ENCODE measurements around the gene ACADS.

ACADS gene

DNA sequence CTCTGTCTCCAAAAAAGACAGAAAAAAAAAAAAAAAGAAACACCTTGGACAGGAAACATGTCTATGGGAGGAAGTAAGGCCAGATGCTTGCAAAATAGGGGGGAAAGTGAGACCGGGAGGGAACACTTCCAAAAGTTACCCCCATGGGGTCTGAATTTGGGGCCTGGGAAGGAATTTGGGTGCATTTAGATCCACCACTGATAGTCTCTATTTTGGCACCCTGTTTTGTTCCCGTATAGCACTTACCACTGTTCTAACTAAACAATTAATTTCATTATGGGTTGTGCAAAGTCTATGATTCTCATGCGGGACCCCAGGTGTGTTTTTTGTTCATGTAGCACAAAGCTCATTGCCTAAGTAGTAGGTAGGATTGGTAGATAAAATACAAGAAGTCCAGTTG is 40.1 kb upstream of the ACADS start:
- Histone ChIP-seq H3K27ac (no peak overlapping the region), H3K36me3 (replicated peaks) (no peaks in the 10 kb centered on the region)

DNA sequence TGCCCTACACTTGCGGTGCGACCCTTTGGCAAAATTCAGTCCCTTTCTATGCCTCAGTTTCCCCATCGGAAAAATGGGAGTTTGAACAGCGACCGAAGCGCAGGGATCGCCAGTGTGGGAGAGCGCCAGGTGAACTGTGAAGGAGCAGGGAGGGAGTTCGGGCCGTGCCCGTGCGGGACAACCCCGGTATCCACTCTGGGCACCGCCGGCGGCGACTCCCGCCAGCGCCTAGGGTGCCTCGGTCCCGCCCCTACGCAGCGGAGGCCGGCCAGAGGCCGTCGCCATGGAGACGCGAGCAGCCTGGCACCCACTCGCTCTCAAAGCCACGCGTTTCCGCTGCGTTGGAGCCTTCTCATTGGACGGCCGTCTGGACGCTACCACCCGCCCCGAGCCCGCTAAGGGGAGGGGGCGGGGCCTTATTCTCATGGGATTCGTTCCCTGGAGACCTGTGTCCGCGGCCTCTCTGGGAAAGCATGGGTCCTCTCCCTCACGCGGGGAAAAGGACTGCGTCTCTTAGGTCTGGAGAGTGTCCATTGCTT is 39.4 kb upstream of the ACADS start:
- DNase-seq, result peak; percentile 95
- peak overlapping the region; percentile 82 for H3K4me3 ChIP-seq (ENCODE audit: low read depth, low read length)
- peak overlapping the region; percentile 98 for H3K27ac ChIP-seq
- H3K27me3 ChIP-seq (replicated peaks), result no peaks in the 10 kb centered on the region
- in situ Hi-C loops (cut with HindIII; ENCODE audit: low pct_ligation_motif_present, low sequenced_read_pairs), result no loop called here
- no peaks in the 10 kb centered on the region for H3K36me3 ChIP-seq (replicated peaks)
- TF ChIP-seq, protein P1, sequence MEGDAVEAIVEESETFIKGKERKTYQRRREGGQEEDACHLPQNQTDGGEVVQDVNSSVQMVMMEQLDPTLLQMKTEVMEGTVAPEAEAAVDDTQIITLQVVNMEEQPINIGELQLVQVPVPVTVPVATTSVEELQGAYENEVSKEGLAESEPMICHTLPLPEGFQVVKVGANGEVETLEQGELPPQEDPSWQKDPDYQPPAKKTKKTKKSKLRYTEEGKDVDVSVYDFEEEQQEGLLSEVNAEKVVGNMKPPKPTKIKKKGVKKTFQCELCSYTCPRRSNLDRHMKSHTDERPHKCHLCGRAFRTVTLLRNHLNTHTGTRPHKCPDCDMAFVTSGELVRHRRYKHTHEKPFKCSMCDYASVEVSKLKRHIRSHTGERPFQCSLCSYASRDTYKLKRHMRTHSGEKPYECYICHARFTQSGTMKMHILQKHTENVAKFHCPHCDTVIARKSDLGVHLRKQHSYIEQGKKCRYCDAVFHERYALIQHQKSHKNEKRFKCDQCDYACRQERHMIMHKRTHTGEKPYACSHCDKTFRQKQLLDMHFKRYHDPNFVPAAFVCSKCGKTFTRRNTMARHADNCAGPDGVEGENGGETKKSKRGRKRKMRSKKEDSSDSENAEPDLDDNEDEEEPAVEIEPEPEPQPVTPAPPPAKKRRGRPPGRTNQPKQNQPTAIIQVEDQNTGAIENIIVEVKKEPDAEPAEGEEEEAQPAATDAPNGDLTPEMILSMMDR (IDR thresholded peaks at IDR 0.05; ENCODE audit: low read depth, low read length, missing control alignments), result no peak

More for the DNA sequence above, 40.1 kb upstream of the ACADS start:
- TF ChIP-seq, protein P1 (IDR thresholded peaks at IDR 0.05; ENCODE audit: low read depth, low read length, missing control alignments), result no peak
- no peak overlapping the region for H3K4me3 ChIP-seq (ENCODE audit: low read depth, low read length)
- no peaks in the 10 kb centered on the region for H3K27me3 ChIP-seq (replicated peaks)
- no peak for DNase-seq
- in situ Hi-C loops (cut with HindIII; ENCODE audit: low pct_ligation_motif_present, low sequenced_read_pairs), result no loop called here

DNA sequence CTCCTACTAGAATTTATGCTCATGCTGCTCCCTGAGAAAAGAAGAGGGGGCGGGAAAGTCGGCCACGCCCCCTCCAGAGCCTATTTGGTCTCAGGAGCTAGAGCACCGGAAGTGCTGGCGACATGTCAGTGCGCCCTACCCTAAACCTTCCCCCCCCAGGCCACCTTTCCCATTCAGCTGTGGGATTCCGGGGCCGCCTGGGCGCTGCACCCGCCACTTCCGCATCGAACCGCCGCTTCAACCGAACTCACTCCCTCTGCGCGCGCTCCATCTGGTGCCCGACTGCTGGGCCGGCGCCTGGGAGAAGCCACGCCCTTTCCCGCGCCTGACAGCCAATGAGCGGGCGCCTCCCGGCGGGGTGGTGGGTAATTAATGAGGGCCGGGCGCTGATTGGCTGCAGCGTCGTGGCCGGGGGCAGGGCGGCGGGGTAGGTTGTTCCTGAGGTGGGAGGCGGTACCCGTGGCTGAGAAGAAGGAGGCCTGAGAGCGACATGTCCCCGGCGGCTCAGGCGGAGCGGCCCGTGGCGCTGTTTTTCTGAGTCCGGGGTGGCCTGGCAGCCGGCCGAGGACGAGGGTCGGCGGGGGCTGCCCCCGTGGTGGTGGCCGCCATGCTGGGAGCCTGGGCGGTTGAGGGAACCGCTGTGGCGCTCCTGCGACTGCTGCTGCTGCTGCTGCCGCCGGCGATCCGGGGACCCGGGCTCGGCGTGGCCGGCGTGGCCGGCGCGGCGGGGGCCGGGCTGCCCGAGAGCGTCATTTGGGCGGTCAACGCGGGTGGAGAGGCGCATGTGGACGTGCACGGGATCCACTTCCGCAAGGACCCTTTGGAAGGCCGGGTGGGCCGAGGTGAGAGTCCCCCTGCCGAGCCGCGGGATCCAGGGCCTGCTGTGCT is 38.7 kb upstream of the ACADS start, which contains the start of gene MLEC:
Gene MLEC, plus strand, starts transcription at position 460 of the 888 bp plus-strand sequence. Its CDS starts 148 bp downstream, at position 608.
- no peaks in the 10 kb centered on the region for H3K27me3 ChIP-seq (replicated peaks)
- TF ChIP-seq, protein P1 (IDR thresholded peaks at IDR 0.05; ENCODE audit: low read depth, low read length, missing control alignments), result peak; percentile 18
- in situ Hi-C loops (cut with HindIII; ENCODE audit: low pct_ligation_motif_present, low sequenced_read_pairs), result no loop called here

DNA sequence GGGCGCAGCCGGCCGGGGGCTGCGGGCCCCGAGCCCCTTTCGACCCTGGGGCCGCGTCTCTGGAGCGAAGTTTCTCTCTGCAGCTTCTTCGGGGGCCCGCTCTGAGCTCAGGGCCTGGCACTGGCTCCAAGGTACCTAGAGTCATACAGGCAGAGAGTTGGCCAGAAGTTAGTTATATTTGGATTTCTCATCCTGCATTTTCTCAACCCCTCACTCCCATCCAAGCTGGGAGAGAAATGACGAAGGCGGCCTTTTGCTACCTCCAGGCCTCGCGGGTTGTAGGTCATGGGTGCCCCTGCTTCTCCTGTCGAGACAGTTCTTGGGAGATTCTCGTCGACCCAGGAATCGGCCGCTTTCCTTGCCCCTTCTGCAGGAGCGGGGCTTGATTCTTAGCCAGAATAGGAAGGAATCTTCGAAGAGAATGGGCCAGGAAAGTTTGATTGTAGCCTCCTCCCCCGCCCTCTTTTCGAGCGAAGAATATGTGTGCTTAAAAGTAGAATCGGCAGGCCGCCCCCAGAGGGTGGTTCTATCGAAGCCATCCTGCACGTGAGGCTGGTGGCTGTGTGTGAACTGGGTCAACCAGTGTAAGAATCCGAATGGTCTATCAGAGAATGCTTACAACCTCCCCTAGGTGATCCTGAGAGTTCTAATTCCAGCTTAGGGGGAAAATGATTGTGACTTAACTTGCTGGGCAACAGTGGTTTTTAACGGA is 37.9 kb upstream of the ACADS start:
- TF ChIP-seq, protein P1 (IDR thresholded peaks at IDR 0.05; ENCODE audit: low read depth, low read length, missing control alignments), result no peak
- no peak for DNase-seq
- Histone ChIP-seq H3K4me3 (ENCODE audit: low read depth, low read length) (peak overlapping the region; percentile 82), H3K27ac (peak overlapping the region; percentile 98), H3K27me3 (replicated peaks) (no peaks in the 10 kb centered on the region), H3K36me3 (replicated peaks) (no peaks in the 10 kb centered on the region)
- in situ Hi-C loops (cut with HindIII; ENCODE audit: low pct_ligation_motif_present, low sequenced_read_pairs), result no loop called here

More for the DNA sequence above, 38.7 kb upstream of the ACADS start, which contains the start of gene MLEC:
- peak within 1 kb of the TSS; percentile 98 for H3K27ac ChIP-seq
- peak; percentile 96 for DNase-seq
- H3K4me3 ChIP-seq (ENCODE audit: low read depth, low read length), result peak within 1 kb of the TSS; percentile 82
- H3K36me3 ChIP-seq (replicated peaks), result no peaks in the 10 kb centered on the region

DNA sequence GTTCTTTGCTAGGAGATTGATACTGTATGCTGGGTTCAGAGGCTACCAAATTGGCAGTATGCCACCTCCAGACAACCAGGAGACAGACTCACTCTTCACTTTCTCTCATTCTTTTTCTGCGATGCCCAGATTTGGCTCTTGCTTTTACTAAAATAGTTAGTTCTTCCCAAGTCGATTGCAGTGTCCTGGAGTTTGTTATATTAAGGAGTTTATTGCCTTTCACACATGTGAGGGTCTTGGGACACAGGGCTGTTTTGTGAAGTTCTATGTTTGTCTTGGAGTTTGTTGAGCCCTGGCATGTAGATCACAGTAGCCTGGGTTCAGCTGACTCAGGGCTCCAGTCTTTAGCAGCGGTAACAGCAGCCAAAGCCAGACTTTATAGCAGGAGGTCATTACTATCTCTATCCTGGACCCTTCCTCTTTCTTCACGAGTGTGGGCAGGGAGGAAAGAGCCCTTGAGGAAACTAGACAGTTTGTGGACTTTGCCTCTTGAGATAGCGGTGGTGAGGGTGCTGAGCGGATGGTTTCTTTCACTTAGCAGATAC is 37.0 kb upstream of the ACADS start:
- H3K27me3 ChIP-seq (replicated peaks), result no peaks in the 10 kb centered on the region
- no peak overlapping the region for H3K27ac ChIP-seq
- no peaks in the 10 kb centered on the region for H3K36me3 ChIP-seq (replicated peaks)
- DNase-seq, result peak; percentile 31
- in situ Hi-C loops (cut with HindIII; ENCODE audit: low pct_ligation_motif_present, low sequenced_read_pairs), result no loop called here
- TF ChIP-seq, protein P1 (IDR thresholded peaks at IDR 0.05; ENCODE audit: low read depth, low read length, missing control alignments), result no peak
- peak overlapping the region; percentile 82 for H3K4me3 ChIP-seq (ENCODE audit: low read depth, low read length)

All from brain microvascular endothelial cell (primary cell).